OCI-LY7 (cell line): ENCODE results near the gene ZNRF1. TPM values are rescaled to one million over a fixed set of nuclear protein-coding genes. Genes with fewer than 3 reads are reported as not detected.

Source experiments
- BruUV-seq: library from RNA; stranded (reverse); fragments of 400-500 nt; replicated peaks from 2 replicates; lab custom pipeline; 2021; lab: Mats Ljungman, UMichigan
- CTCF ChIA-PET: fragments of 300-600 bp; sonication (Branson Sonifier 250); formaldehyde crosslinking; loops from one replicate; lab custom pipeline; 2022; ENCODE audit warnings: antibody characterized with exemption; ENCODE audit not compliant: unreplicated experiment; lab: Charles Lee
- POLR2A ChIA-PET: fragments of 300-600 bp; sonication (Branson Sonifier 250); formaldehyde crosslinking; loops from one replicate; lab custom pipeline; 2022; ENCODE audit warnings: antibody characterized with exemption; lab: Charles Lee
- DNase-seq: peaks from one replicate; pipeline ENCODE4 v3.0.0-alpha.2; 2015; ENCODE audit warnings: low spot score
- H2AFZ ChIP-seq: fragments of 200-600 bp; sonication (generic), shearing (Covaris generic); 2 replicates; pipeline ENCODE4 v1.6.1; 2014; ENCODE audit warnings: mild to moderate bottlenecking, antibody characterized with exemption, low read length, moderate library complexity
- H3K27ac ChIP-seq: fragments of 200-600 bp; sonication (generic); 2 replicates; pipeline ENCODE4 v1.5.1; 2014; ENCODE audit warnings: mixed run types, low read depth, mild to moderate bottlenecking, moderate library complexity, low read length, inconsistent platforms; ENCODE audit not compliant: poor library complexity, severe bottlenecking
- H3K36me3 ChIP-seq: fragments of 200-600 bp; sonication (generic); 2 replicates; pipeline ENCODE4 v1.6.1; 2014; ENCODE audit warnings: mild to moderate bottlenecking, antibody characterized with exemption, low read length, moderate library complexity, mixed read lengths; ENCODE audit not compliant: insufficient read depth
- H3K4me1 ChIP-seq: fragments of 200-600 bp; sonication (generic); 2 replicates; pipeline ENCODE4 v1.5.1; 2014; ENCODE audit warnings: mild to moderate bottlenecking, low read length; ENCODE audit not compliant: insufficient read depth, poor library complexity, severe bottlenecking
- H3K4me2 ChIP-seq: fragments of 200-600 bp; sonication (generic); 2 replicates; pipeline ENCODE4 v1.6.1; 2014; ENCODE audit warnings: mild to moderate bottlenecking, low read length
- H3K4me3 ChIP-seq: fragments of 200-600 bp; sonication (generic); 2 replicates; pipeline ENCODE4 v1.5.1; 2014; ENCODE audit warnings: mild to moderate bottlenecking, low read depth, low read length; ENCODE audit not compliant: poor library complexity, severe bottlenecking
- H3K79me2 ChIP-seq: fragments of 200-600 bp; sonication (generic); 2 replicates; pipeline ENCODE4 v1.6.1; 2016; ENCODE audit warnings: low read depth, mild to moderate bottlenecking, low read length, moderate library complexity, mixed read lengths; ENCODE audit not compliant: insufficient read depth
- H3K9me2 ChIP-seq: fragments of 200-600 bp; sonication (generic); 2 replicates; pipeline ENCODE4 v1.6.1; 2016; ENCODE audit warnings: mild to moderate bottlenecking, low read length, mixed read lengths; ENCODE audit not compliant: insufficient read depth
- H3K9me3 ChIP-seq: fragments of 200-600 bp; sonication (generic); 2 replicates; pipeline ENCODE4 v1.6.1; 2014; ENCODE audit warnings: mild to moderate bottlenecking, mixed run types, low read length, mixed read lengths
- H4K20me1 ChIP-seq: fragments of 200-600 bp; sonication (generic); 2 replicates; pipeline ENCODE4 v1.6.1; 2014; ENCODE audit warnings: mild to moderate bottlenecking, antibody characterized with exemption, low read length, moderate library complexity, mixed read lengths; ENCODE audit not compliant: insufficient read depth
- CTCF ChIP-seq: fragments of 200-600 bp; sonication (generic); conservative IDR thresholded peaks from 2 replicates; pipeline ENCODE4 v1.5.1; 2014; ENCODE audit warnings: mild to moderate bottlenecking, antibody characterized with exemption, low read length, moderate library complexity, mixed read lengths
- EZH2phosphoT487 ChIP-seq: fragments of 200-600 bp; sonication (generic); IDR thresholded peaks from 2 replicates; pipeline ENCODE4 v1.6.1; 2018; ENCODE audit warnings: low read depth, borderline replicate concordance, mild to moderate bottlenecking, mixed run types, antibody characterized with exemption, low read length, moderate library complexity, mixed read lengths
- intact Hi-C: fragments of 100-400 bp; cut with micrococcal nuclease; formaldehyde crosslinking; loops from one replicate; pipeline ENCODE4 v1.10.0; 2022; ENCODE audit not compliant: unreplicated experiment
- total RNA-seq, 2 experiments: library from RNA; depleted of rRNA in 1 of 2; stranded (reverse); fragments of >200 nt in 1 of 2; shearing (Covaris generic) in 1 of 2; gene quantifications; 2 replicates each; pipeline ENCODE4 v1.2.3, GENCODE V29; 2014 to 2022

Gene ZNRF1
- total RNA-seq, 2 experiments from 2014 or later: 11.8 to 23.7 TPM

GRCh38 chr16:75118943-75119539, 120.2 kb downstream of the ZNRF1 start:
- Histone ChIP-seq H3K79me2 (no peaks in the 10 kb centered on the region), H2AFZ (no peak overlapping the region), H3K4me3 (no peak overlapping the region), H4K20me1 (no peaks in the 10 kb centered on the region), H3K4me2 (no peak overlapping the region), H3K9me2 (no peaks in the 10 kb centered on the region), H3K36me3 (no peaks in the 10 kb centered on the region), H3K4me1 (no peaks in the 10 kb centered on the region), H3K9me3 (peaks cover 10% of the 10 kb centered on the region), H3K27ac (no peak overlapping the region)
- ChIA-PET POLR2A (interaction anchor here (0.7 to 1.2 kb wide), 3 partner anchors 44 to 134 kb away, joined by 3 to 4 read pairs (median 3); partner anchors contain the start of gene WDR59), CTCF (no interaction called here)
- intact Hi-C loops: no loop called here
- BruUV-seq: no TSS peak
- DNase-seq: no peak
- TF ChIP-seq CTCF (no peak), EZH2phosphoT487 (no peak)

- Histone ChIP-seq H3K4me1 (no peaks in the 10 kb centered on the region), H3K4me3 (no peak overlapping the region), H3K9me3 (peaks cover 10% of the 10 kb centered on the region), H3K27ac (no peak overlapping the region), H3K9me2 (no peaks in the 10 kb centered on the region), H4K20me1 (no peaks in the 10 kb centered on the region), H3K4me2 (no peak overlapping the region), H3K36me3 (no peaks in the 10 kb centered on the region), H3K79me2 (no peaks in the 10 kb centered on the region), H2AFZ (no peak overlapping the region)
- POLR2A ChIA-PET: interaction anchor here (0.7 to 1.0 kb wide), 2 partner anchors 9 to 59 kb away, joined by 3 read pairs; no protein-coding TSS in a partner anchor
- intact Hi-C loops: no loop called here
- CTCF ChIA-PET: no interaction called here
- no TSS peak for BruUV-seq
- TF ChIP-seq CTCF (no peak), EZH2phosphoT487 (no peak)
- no peak for DNase-seq
Measured at GRCh38 chr16:75120253-75120652, 121.4 kb downstream of the ZNRF1 start.

GRCh38 chr16:75121949-75122568, 123.2 kb downstream of the ZNRF1 start:
- DNase-seq: no peak

More at GRCh38 chr16:75121949-75122568, 123.2 kb downstream of the ZNRF1 start:
- Histone ChIP-seq H3K36me3 (no peaks in the 10 kb centered on the region), H3K9me2 (no peaks in the 10 kb centered on the region), H3K4me3 (no peak overlapping the region), H3K4me1 (no peaks in the 10 kb centered on the region), H4K20me1 (no peaks in the 10 kb centered on the region), H2AFZ (no peak overlapping the region), H3K79me2 (no peaks in the 10 kb centered on the region), H3K4me2 (no peak overlapping the region), H3K9me3 (peaks cover 14% of the 10 kb centered on the region), H3K27ac (no peak overlapping the region)
- POLR2A ChIA-PET: interaction anchor here (0.9 to 1.0 kb wide), 2 partner anchors 14 to 19 kb away, joined by 3 to 4 read pairs; no protein-coding TSS in a partner anchor
- no peak for TF ChIP-seq CTCF
- no peak for TF ChIP-seq EZH2phosphoT487
- intact Hi-C loops: no loop called here
- CTCF ChIA-PET: no interaction called here
- BruUV-seq: no TSS peak
